ENCODE results near the gene TRRAP.

Gene TRRAP

GRCh38 chr7:98988641-98989040 is 110.3 kb downstream of the TRRAP start:
- DNase-seq (ENCODE audit: low read depth in 2 of 2) = no peak

GRCh38 chr7:98990356-98990755 is 112.0 kb downstream of the TRRAP start:
- no peak for DNase-seq (ENCODE audit: low read depth in 2 of 2)

- DNase-seq (ENCODE audit: low read depth in 2 of 2) = no peak
Measured at GRCh38 chr7:98991141-98991540, 112.8 kb downstream of the TRRAP start.

- DNase-seq (ENCODE audit: low read depth in 2 of 2) = no peak
Measured at GRCh38 chr7:98992076-98992475, 113.7 kb downstream of the TRRAP start.

- DNase-seq (ENCODE audit: low read depth in 2 of 2) = no peak
Measured at GRCh38 chr7:98993024-98993897, 114.9 kb downstream of the TRRAP start.

- no peak for DNase-seq (ENCODE audit: low read depth in 2 of 2)
Measured at GRCh38 chr7:98994046-98994944, 116.0 kb downstream of the TRRAP start.

GRCh38 chr7:98995111-98995510 is 116.8 kb downstream of the TRRAP start:
- DNase-seq (ENCODE audit: low read depth in 2 of 2) = no peak

GRCh38 chr7:98995523-98996149 is 117.3 kb downstream of the TRRAP start:
- DNase-seq (ENCODE audit: low read depth in 2 of 2) = no peak

GRCh38 chr7:98996150-98996552 is 117.8 kb downstream of the TRRAP start:
- DNase-seq (ENCODE audit: low read depth in 2 of 2) = no peak

- DNase-seq (ENCODE audit: low read depth in 2 of 2) = no peak
Measured at GRCh38 chr7:98997846-98998245, 119.5 kb downstream of the TRRAP start.

GRCh38 chr7:98998821-98999725 is 120.7 kb downstream of the TRRAP start:
- no peak for DNase-seq (ENCODE audit: low read depth in 2 of 2)

- DNase-seq (ENCODE audit: low read depth in 2 of 2) = no peak
Measured at GRCh38 chr7:99000196-99000903, 122.0 kb downstream of the TRRAP start.

GRCh38 chr7:99000904-99001465 is 122.7 kb downstream of the TRRAP start:
- DNase-seq (ENCODE audit: low read depth in 2 of 2) = no peak

GRCh38 chr7:99001482-99002147 is 123.3 kb downstream of the TRRAP start:
- no peak for DNase-seq (ENCODE audit: low read depth in 2 of 2)

- DNase-seq (ENCODE audit: low read depth in 2 of 2) = no peak
Measured at GRCh38 chr7:99002148-99002826, 124.0 kb downstream of the TRRAP start.

- no peak for DNase-seq (ENCODE audit: low read depth in 2 of 2)
Measured at GRCh38 chr7:99002827-99003212, 124.5 kb downstream of the TRRAP start.

GRCh38 chr7:99003419-99003818 is 125.1 kb downstream of the TRRAP start:
- no peak for DNase-seq (ENCODE audit: low read depth in 2 of 2)

GRCh38 chr7:99004216-99004615 is 125.9 kb downstream of the TRRAP start:
- no peak for DNase-seq (ENCODE audit: low read depth in 2 of 2)
